HG03354 (cell line): Measurements from ENCODE around the gene ACOXL.
"Not testable (repeated sequence)": the region's sequence is repeated elsewhere in the genome, so short reads cannot be mapped to it uniquely, and the experiment has no call there.

Experiments used
- ATAC-seq: cut with Tn5 transposase; IDR thresholded peaks from one replicate; pipeline ENCODE4 v1.9.1; 2021; ENCODE audit warnings: mild to moderate bottlenecking; ENCODE audit not compliant: unreplicated experiment, poor library complexity, severe bottlenecking

ACOXL gene

GRCh38 chr2:111041398-111042202 is 309.2 kb downstream of the ACOXL start:
- ATAC-seq = no peak

GRCh38 chr2:111042261-111042660 is 309.9 kb downstream of the ACOXL start:
- no peak for ATAC-seq

- no peak for ATAC-seq
These were observed 310.7 kb downstream of the ACOXL start for GRCh38 chr2:111042772-111043771.

- no peak for ATAC-seq
These were observed 311.7 kb downstream of the ACOXL start for GRCh38 chr2:111044066-111044465.

GRCh38 chr2:111045236-111045635 is 312.9 kb downstream of the ACOXL start:
- ATAC-seq = not testable (repeated sequence)

- no peak for ATAC-seq
These were observed 313.5 kb downstream of the ACOXL start for GRCh38 chr2:111045771-111046444.

- no peak for ATAC-seq
These were observed 314.3 kb downstream of the ACOXL start for GRCh38 chr2:111046670-111047069.

- ATAC-seq = no peak
These were observed 316.7 kb downstream of the ACOXL start for GRCh38 chr2:111048856-111049768.

- peak; percentile 65 for ATAC-seq
These were observed 317.6 kb downstream of the ACOXL start for GRCh38 chr2:111049792-111050640.

GRCh38 chr2:111050701-111051376 is 318.5 kb downstream of the ACOXL start:
- no peak for ATAC-seq

- no peak for ATAC-seq
These were observed 320.2 kb downstream of the ACOXL start for GRCh38 chr2:111052621-111053020.

- ATAC-seq = no peak
These were observed 320.9 kb downstream of the ACOXL start for GRCh38 chr2:111053266-111053665.

GRCh38 chr2:111053825-111054515 is 321.6 kb downstream of the ACOXL start:
- ATAC-seq = no peak

- peak; percentile 63 for ATAC-seq
These were observed 322.7 kb downstream of the ACOXL start for GRCh38 chr2:111054791-111055691.

GRCh38 chr2:111055735-111056134 is 323.4 kb downstream of the ACOXL start:
- ATAC-seq = no peak

GRCh38 chr2:111057045-111057444 is 324.7 kb downstream of the ACOXL start:
- no peak for ATAC-seq
